Activated T-helper 17 cell treated with anti-CD3 and anti-CD28 coated beads, Interleukin-2, amount 50 U/mL, for 72 hours (primary cell): ENCODE data around the gene PEMT. TPM values are rescaled to one million over a fixed set of nuclear protein-coding genes. Genes with fewer than 3 reads are reported as not detected.

Experiments used
- ATAC-seq: fragments of 150-1000 bp; cut with Tn5 transposase; replicated peaks from 2 replicates; pipeline ENCODE4 v1.10.0; 2021; ENCODE audit warnings: mild to moderate bottlenecking, moderate library complexity
- H3K27ac Mint-ChIP-seq: one replicate; pipeline ENCODE4 v1.8.0; 2022; ENCODE audit warnings: mixed read lengths
- H3K27me3 Mint-ChIP-seq: one replicate; pipeline ENCODE4 v1.8.0; 2022; ENCODE audit warnings: mixed read lengths
- H3K36me3 Mint-ChIP-seq: one replicate; pipeline ENCODE4 v1.8.0; 2022; ENCODE audit warnings: low read depth, mild to moderate bottlenecking, mixed read lengths
- H3K4me1 Mint-ChIP-seq: one replicate; pipeline ENCODE4 v1.8.0; 2022; ENCODE audit warnings: mixed read lengths
- H3K4me3 Mint-ChIP-seq: one replicate; pipeline ENCODE4 v1.8.0; 2022; ENCODE audit warnings: mild to moderate bottlenecking, mixed read lengths
- H3K9me3 Mint-ChIP-seq: one replicate; pipeline ENCODE4 v1.8.0; 2022; ENCODE audit warnings: mixed read lengths
- total RNA-seq, 2 donors: library from RNA; stranded (reverse); gene quantifications; one replicate each; pipeline ENCODE4 v1.2.3, GENCODE V29; 2022

The PEMT gene
- total RNA-seq, 2 donors from 2014 or later = 18.1 to 33.5 TPM

GRCh38 chr17:17545031-17545820, 46.3 kb downstream of the PEMT start:
- no peak for ATAC-seq
- no peaks in the 10 kb centered on the region for H3K27me3 Mint-ChIP-seq
- H3K4me1 Mint-ChIP-seq = no peaks in the 10 kb centered on the region
- no peaks in the 10 kb centered on the region for H3K9me3 Mint-ChIP-seq
- H3K4me3 Mint-ChIP-seq = no peak overlapping the region
- no peak overlapping the region for H3K27ac Mint-ChIP-seq
- no peaks in the 10 kb centered on the region for H3K36me3 Mint-ChIP-seq

- ATAC-seq = no peak
- Mint-ChIP-seq H3K27me3 (no peaks in the 10 kb centered on the region), H3K36me3 (no peaks in the 10 kb centered on the region), H3K27ac (no peak overlapping the region), H3K4me1 (no peaks in the 10 kb centered on the region), H3K9me3 (no peaks in the 10 kb centered on the region), H3K4me3 (no peak overlapping the region)
These were observed 48.4 kb downstream of the PEMT start for GRCh38 chr17:17542906-17543635.

GRCh38 chr17:17541640-17542001, 49.9 kb downstream of the PEMT start:
- no peaks in the 10 kb centered on the region for H3K4me1 Mint-ChIP-seq
- no peaks in the 10 kb centered on the region for H3K27me3 Mint-ChIP-seq
- H3K4me3 Mint-ChIP-seq = no peak overlapping the region
- no peak for ATAC-seq
- no peaks in the 10 kb centered on the region for H3K9me3 Mint-ChIP-seq
- no peak overlapping the region for H3K27ac Mint-ChIP-seq
- H3K36me3 Mint-ChIP-seq = no peaks in the 10 kb centered on the region

- H3K27ac Mint-ChIP-seq = no peak overlapping the region
- no peaks in the 10 kb centered on the region for H3K4me1 Mint-ChIP-seq
- no peak for ATAC-seq
These were observed 50.4 kb downstream of the PEMT start for GRCh38 chr17:17540935-17541639.

GRCh38 chr17:17540278-17540906, 51.1 kb downstream of the PEMT start:
- Mint-ChIP-seq H3K27me3 (no peaks in the 10 kb centered on the region), H3K36me3 (no peaks in the 10 kb centered on the region), H3K27ac (no peak overlapping the region), H3K4me1 (no peaks in the 10 kb centered on the region), H3K9me3 (no peaks in the 10 kb centered on the region), H3K4me3 (no peak overlapping the region)
- ATAC-seq = no peak

More at GRCh38 chr17:17540935-17541639, 50.4 kb downstream of the PEMT start:
- Mint-ChIP-seq H3K4me3 (no peak overlapping the region), H3K9me3 (no peaks in the 10 kb centered on the region), H3K36me3 (no peaks in the 10 kb centered on the region), H3K27me3 (no peaks in the 10 kb centered on the region)

GRCh38 chr17:17539591-17539990, 51.9 kb downstream of the PEMT start:
- no peak for ATAC-seq
- Mint-ChIP-seq H3K4me3 (no peak overlapping the region), H3K36me3 (no peaks in the 10 kb centered on the region), H3K9me3 (no peaks in the 10 kb centered on the region), H3K27me3 (no peaks in the 10 kb centered on the region), H3K4me1 (no peaks in the 10 kb centered on the region), H3K27ac (no peak overlapping the region)

GRCh38 chr17:17538417-17539391, 52.8 kb downstream of the PEMT start:
- Mint-ChIP-seq H3K4me3 (no peak overlapping the region), H3K27me3 (no peaks in the 10 kb centered on the region), H3K27ac (no peak overlapping the region), H3K9me3 (no peaks in the 10 kb centered on the region), H3K36me3 (no peaks in the 10 kb centered on the region), H3K4me1 (no peaks in the 10 kb centered on the region)
- no peak for ATAC-seq

GRCh38 chr17:17537311-17538099, 54.0 kb downstream of the PEMT start:
- H3K4me3 Mint-ChIP-seq = no peak overlapping the region

GRCh38 chr17:17536702-17537101, 54.8 kb downstream of the PEMT start:
- H3K27me3 Mint-ChIP-seq = no peaks in the 10 kb centered on the region
- no peak overlapping the region for H3K4me3 Mint-ChIP-seq
- no peaks in the 10 kb centered on the region for H3K9me3 Mint-ChIP-seq
- H3K27ac Mint-ChIP-seq = no peak overlapping the region
- ATAC-seq = no peak
- H3K4me1 Mint-ChIP-seq = no peaks in the 10 kb centered on the region
- no peaks in the 10 kb centered on the region for H3K36me3 Mint-ChIP-seq

More at GRCh38 chr17:17537311-17538099, 54.0 kb downstream of the PEMT start:
- no peaks in the 10 kb centered on the region for H3K36me3 Mint-ChIP-seq
- H3K27ac Mint-ChIP-seq = no peak overlapping the region
- H3K9me3 Mint-ChIP-seq = no peaks in the 10 kb centered on the region
- no peaks in the 10 kb centered on the region for H3K27me3 Mint-ChIP-seq
- H3K4me1 Mint-ChIP-seq = no peaks in the 10 kb centered on the region
- no peak for ATAC-seq

- no peaks in the 10 kb centered on the region for H3K27me3 Mint-ChIP-seq
- no peak overlapping the region for H3K4me3 Mint-ChIP-seq
- no peaks in the 10 kb centered on the region for H3K36me3 Mint-ChIP-seq
- H3K9me3 Mint-ChIP-seq = no peaks in the 10 kb centered on the region
- no peak overlapping the region for H3K27ac Mint-ChIP-seq
- H3K4me1 Mint-ChIP-seq = no peaks in the 10 kb centered on the region
- ATAC-seq = no peak
These were observed 55.6 kb downstream of the PEMT start for GRCh38 chr17:17535957-17536356.

GRCh38 chr17:17533901-17534441, 57.5 kb downstream of the PEMT start:
- no peaks in the 10 kb centered on the region for H3K9me3 Mint-ChIP-seq
- H3K36me3 Mint-ChIP-seq = no peaks in the 10 kb centered on the region
- no peak for ATAC-seq
- H3K4me1 Mint-ChIP-seq = no peaks in the 10 kb centered on the region
- H3K27me3 Mint-ChIP-seq = no peaks in the 10 kb centered on the region
- H3K4me3 Mint-ChIP-seq = no peak overlapping the region
- H3K27ac Mint-ChIP-seq = no peak overlapping the region

GRCh38 chr17:17532991-17533390, 58.5 kb downstream of the PEMT start:
- Mint-ChIP-seq H3K4me1 (no peaks in the 10 kb centered on the region), H3K27ac (no peak overlapping the region), H3K27me3 (no peaks in the 10 kb centered on the region), H3K4me3 (no peak overlapping the region), H3K36me3 (no peaks in the 10 kb centered on the region), H3K9me3 (no peaks in the 10 kb centered on the region)
- no peak for ATAC-seq

GRCh38 chr17:17531156-17531555, 60.4 kb downstream of the PEMT start:
- H3K4me3 Mint-ChIP-seq = no peak overlapping the region

More at GRCh38 chr17:17531156-17531555, 60.4 kb downstream of the PEMT start:
- no peaks in the 10 kb centered on the region for H3K36me3 Mint-ChIP-seq
- no peaks in the 10 kb centered on the region for H3K27me3 Mint-ChIP-seq
- no peaks in the 10 kb centered on the region for H3K4me1 Mint-ChIP-seq
- no peak for ATAC-seq
- no peaks in the 10 kb centered on the region for H3K9me3 Mint-ChIP-seq
- H3K27ac Mint-ChIP-seq = no peak overlapping the region
